GM12873 (cell line): ENCODE results near the gene CTNNA3.

ENCODE experiments used
- CTCF ChIP-seq: IDR thresholded peaks from 2 replicates; pipeline ENCODE4 v1.5.1; 2012; ENCODE audit warnings: low read depth, mild to moderate bottlenecking, moderate library complexity, low read length, control low read depth; ENCODE audit not compliant: insufficient read depth; ENCODE audit errors: missing control alignments

Gene CTNNA3

GRCh38 chr10:66782144-66782543, 913.9 kb downstream of the CTNNA3 start:
- no peak for TF ChIP-seq CTCF

GRCh38 chr10:66780796-66781195, 915.2 kb downstream of the CTNNA3 start:
- TF ChIP-seq CTCF: no peak

- no peak for TF ChIP-seq CTCF
These were observed 917.6 kb downstream of the CTNNA3 start for GRCh38 chr10:66778351-66778750.

- no peak for TF ChIP-seq CTCF
These were observed 918.3 kb downstream of the CTNNA3 start for GRCh38 chr10:66777665-66778064.

GRCh38 chr10:66773472-66773817, 922.5 kb downstream of the CTNNA3 start:
- TF ChIP-seq CTCF: no peak

GRCh38 chr10:66772548-66773471, 923.2 kb downstream of the CTNNA3 start:
- TF ChIP-seq CTCF: no peak

GRCh38 chr10:66767707-66768106, 928.3 kb downstream of the CTNNA3 start:
- TF ChIP-seq CTCF: no peak
